ENCODE results near the gene ITGA6. TPM values are rescaled to one million over a fixed set of nuclear protein-coding genes. Genes with fewer than 3 reads are reported as not detected.
"Not testable (repeated sequence)": the region's sequence is repeated elsewhere in the genome, so short reads cannot be mapped to it uniquely, and the experiment has no call there.

Gene ITGA6
- total and polyA plus RNA-seq, 4 donors, result 13.2 to 105 (median 51.9) TPM

GRCh38 chr2:172525601-172526000 lies 98.2 kb downstream of the ITGA6 start:
- Histone ChIP-seq H3K27ac (ENCODE audit: low read depth in 1 of 2, low read length in 1 of 2) (no peak overlapping the region), H3K4me1 (ENCODE audit: control insufficient read depth in 5 of 5, insufficient read depth in 5 of 5, low read length in 5 of 5) (no peaks in the 10 kb centered on the region), H3K36me3 (ENCODE audit: control insufficient read depth in 4 of 4, insufficient read depth in 4 of 4, low read length in 4 of 4) (no peaks in the 10 kb centered on the region), H3K4me3 (no peak overlapping the region), H3K27me3 (ENCODE audit: control insufficient read depth in 3 of 3, insufficient read depth in 3 of 3, low read length in 2 of 3) (no peaks in the 10 kb centered on the region), H3K9me3 (ENCODE audit: control insufficient read depth in 4 of 4, insufficient read depth in 3 of 4, low read length in 3 of 4) (peaks cover 0 to 7% (median 2%) of the 10 kb centered on the region in 4 donors), H3K9ac (ENCODE audit: insufficient read depth in 1 of 2, low read length in 2 of 2) (no peak overlapping the region)
- no peak for TF ChIP-seq CTCF (IDR thresholded peaks at IDR 0.05; ENCODE audit: control extremely low read depth, extremely low read depth)
- 94 to 96% methylated on average over 4 of the region's 4 CpGs for WGBS, 2 donors
- no peak for DNase-seq
- no peak for ATAC-seq (ENCODE audit: insufficient read depth, low FRiP score)

- H3K36me3 ChIP-seq (ENCODE audit: control insufficient read depth in 4 of 4, insufficient read depth in 4 of 4, low read length in 4 of 4), result no peaks in the 10 kb centered on the region
- H3K9me3 ChIP-seq (ENCODE audit: control insufficient read depth in 4 of 4, insufficient read depth in 3 of 4, low read length in 3 of 4), result peaks cover 1 to 11% (median 6%) of the 10 kb centered on the region in 4 donors
- 98 to 100% methylated on average over 2 of the region's 2 CpGs for WGBS, 2 donors
- no peak for ATAC-seq (ENCODE audit: insufficient read depth, low FRiP score)
- no peak overlapping the region for H3K4me3 ChIP-seq
- H3K4me1 ChIP-seq (ENCODE audit: control insufficient read depth in 5 of 5, insufficient read depth in 5 of 5, low read length in 5 of 5), result no peaks in the 10 kb centered on the region
- TF ChIP-seq CTCF (IDR thresholded peaks at IDR 0.05; ENCODE audit: control extremely low read depth, extremely low read depth), result no peak
- H3K27me3 ChIP-seq (ENCODE audit: control insufficient read depth in 3 of 3, insufficient read depth in 3 of 3, low read length in 2 of 3), result no peaks in the 10 kb centered on the region
- no peak overlapping the region for H3K9ac ChIP-seq (ENCODE audit: insufficient read depth in 1 of 2, low read length in 2 of 2)
- H3K27ac ChIP-seq (ENCODE audit: low read depth in 1 of 2, low read length in 1 of 2), result no peak overlapping the region
- no peak for DNase-seq
These were observed 103.9 kb downstream of the ITGA6 start for GRCh38 chr2:172531309-172531708.

DNA sequence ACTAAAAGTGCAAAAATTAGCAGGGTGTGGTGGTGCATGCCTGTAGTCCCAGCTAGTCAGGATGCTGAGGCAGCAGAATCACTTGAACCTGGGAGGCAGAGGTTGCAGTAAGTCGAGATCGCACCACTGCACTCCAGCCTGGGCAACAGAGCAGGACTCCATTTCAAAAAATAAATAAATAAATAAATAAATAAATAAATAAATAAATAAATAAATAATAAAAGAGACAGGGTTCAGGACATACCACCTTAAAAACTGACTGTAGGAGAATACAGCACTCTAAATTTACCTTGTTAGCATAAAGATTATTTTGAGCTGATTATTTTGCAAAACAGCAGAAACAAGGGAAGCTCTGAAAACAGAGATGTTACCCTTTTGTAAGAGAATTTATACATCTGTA lies 105.1 kb downstream of the ITGA6 start:
- H3K27ac ChIP-seq (ENCODE audit: low read depth in 1 of 2, low read length in 1 of 2); DNase-seq; H3K9ac ChIP-seq (ENCODE audit: insufficient read depth in 1 of 2, low read length in 2 of 2); H3K27me3 ChIP-seq (ENCODE audit: control insufficient read depth in 3 of 3, insufficient read depth in 3 of 3, low read length in 2 of 3); ATAC-seq (ENCODE audit: insufficient read depth, low FRiP score); H3K4me1 ChIP-seq (ENCODE audit: control insufficient read depth in 5 of 5, insufficient read depth in 5 of 5, low read length in 5 of 5); H3K36me3 ChIP-seq (ENCODE audit: control insufficient read depth in 4 of 4, insufficient read depth in 4 of 4, low read length in 4 of 4); H3K4me3 ChIP-seq: not testable (repeated sequence)
- 95 to 98% methylated on average over 2 of the region's 2 CpGs for WGBS, 2 donors
- peaks cover 1 to 14% (median 5%) of the 10 kb centered on the region in 4 donors for H3K9me3 ChIP-seq (ENCODE audit: control insufficient read depth in 4 of 4, insufficient read depth in 3 of 4, low read length in 3 of 4)

GRCh38 chr2:172533687-172534086 lies 106.3 kb downstream of the ITGA6 start:
- H3K27me3 ChIP-seq (ENCODE audit: control insufficient read depth in 3 of 3, insufficient read depth in 3 of 3, low read length in 2 of 3), result no peaks in the 10 kb centered on the region
- no peaks in the 10 kb centered on the region for H3K36me3 ChIP-seq (ENCODE audit: control insufficient read depth in 4 of 4, insufficient read depth in 4 of 4, low read length in 4 of 4)
- H3K4me1 ChIP-seq (ENCODE audit: control insufficient read depth in 5 of 5, insufficient read depth in 5 of 5, low read length in 5 of 5), result no peaks in the 10 kb centered on the region
- 100% methylated on average over 1 of the region's 1 CpG for WGBS, 2 donors
- no peak for TF ChIP-seq CTCF (IDR thresholded peaks at IDR 0.05; ENCODE audit: control extremely low read depth, extremely low read depth)
- H3K9me3 ChIP-seq (ENCODE audit: control insufficient read depth in 4 of 4, insufficient read depth in 3 of 4, low read length in 3 of 4), result peaks cover 1 to 14% (median 5%) of the 10 kb centered on the region in 4 donors
- H3K9ac ChIP-seq (ENCODE audit: insufficient read depth in 1 of 2, low read length in 2 of 2), result no peak overlapping the region
- H3K27ac ChIP-seq (ENCODE audit: low read depth in 1 of 2, low read length in 1 of 2), result no peak overlapping the region
- no peak for ATAC-seq (ENCODE audit: insufficient read depth, low FRiP score)
- DNase-seq, result no peak
- H3K4me3 ChIP-seq, result no peak overlapping the region
